IPS-NIHi11 (cell line): ENCODE data around the gene BCL6.
"Not testable (repeated sequence)": the region's sequence is repeated elsewhere in the genome, so short reads cannot be mapped to it uniquely, and the experiment has no call there.

Source experiments
- DNase-seq: peaks from one replicate; pipeline ENCODE4 v3.0.0; 2012; ENCODE audit warnings: mixed read lengths, low spot score

Gene BCL6

GRCh38 chr3:187713504-187713903 is 31.8 kb downstream of the BCL6 start:
- no peak for DNase-seq

GRCh38 chr3:187709155-187709554 is 36.1 kb downstream of the BCL6 start:
- DNase-seq: peak; percentile 53

DNA sequence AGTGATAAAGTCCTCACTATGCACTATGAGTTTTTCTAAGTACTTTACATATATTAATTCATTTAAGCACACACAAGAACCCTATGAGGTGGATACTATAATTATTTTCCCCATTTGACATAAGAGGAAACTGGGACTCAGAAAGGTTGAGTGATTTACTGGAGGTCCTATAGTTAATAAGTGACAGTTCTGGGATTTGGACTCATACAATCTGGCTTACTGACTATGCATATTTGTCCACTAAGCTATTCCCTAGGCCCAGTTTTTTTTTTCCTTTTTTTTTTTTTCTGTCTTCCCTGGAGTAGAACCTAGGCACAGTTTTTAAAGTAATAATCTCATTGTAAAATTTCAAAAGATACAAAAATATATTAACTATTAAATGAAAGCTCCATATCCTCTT is 36.6 kb downstream of the BCL6 start:
- no peak for DNase-seq

- no peak for DNase-seq
Observed at GRCh38 chr3:187706971-187707370, 38.3 kb downstream of the BCL6 start.

GRCh38 chr3:187705164-187705563 is 40.1 kb downstream of the BCL6 start:
- no peak for DNase-seq

GRCh38 chr3:187702507-187703033 is 42.7 kb downstream of the BCL6 start, which contains the start of gene RTP2:
Gene RTP2 (minus strand): TSS chr3:187702557. CDS start chr3:187702128, 429 bp downstream.
- DNase-seq: no peak

- no peak for DNase-seq
Observed at GRCh38 chr3:187700249-187700648, 45.0 kb downstream of the BCL6 start.

- no peak for DNase-seq
Observed at GRCh38 chr3:187698499-187699399, 46.5 kb downstream of the BCL6 start.

- DNase-seq: no peak
Observed at GRCh38 chr3:187696021-187696420, 49.2 kb downstream of the BCL6 start.

GRCh38 chr3:187695449-187695848 is 49.8 kb downstream of the BCL6 start:
- DNase-seq: no peak

GRCh38 chr3:187694801-187695200 is 50.5 kb downstream of the BCL6 start:
- no peak for DNase-seq

DNA sequence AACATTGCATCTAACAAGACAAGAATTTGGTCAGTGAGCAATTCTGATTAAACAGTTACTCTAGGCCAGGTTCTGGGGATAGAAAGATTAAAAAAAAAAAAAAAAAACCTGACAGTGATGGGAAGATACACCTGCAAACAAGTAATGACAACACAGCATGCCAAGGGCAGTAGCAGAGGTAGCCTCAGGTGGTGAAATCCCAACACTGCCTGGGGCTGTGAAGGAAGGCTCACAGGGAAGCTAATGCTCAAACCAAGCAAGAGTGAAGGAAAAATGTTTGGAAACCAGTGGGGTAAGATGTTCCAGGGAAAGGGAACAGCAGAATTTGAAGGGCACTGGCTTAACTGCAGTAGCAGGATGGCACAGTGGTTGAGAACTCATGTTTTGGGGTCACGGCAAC is 51.8 kb downstream of the BCL6 start:
- no peak for DNase-seq

GRCh38 chr3:187689984-187690383 is 55.3 kb downstream of the BCL6 start:
- no peak for DNase-seq

DNA sequence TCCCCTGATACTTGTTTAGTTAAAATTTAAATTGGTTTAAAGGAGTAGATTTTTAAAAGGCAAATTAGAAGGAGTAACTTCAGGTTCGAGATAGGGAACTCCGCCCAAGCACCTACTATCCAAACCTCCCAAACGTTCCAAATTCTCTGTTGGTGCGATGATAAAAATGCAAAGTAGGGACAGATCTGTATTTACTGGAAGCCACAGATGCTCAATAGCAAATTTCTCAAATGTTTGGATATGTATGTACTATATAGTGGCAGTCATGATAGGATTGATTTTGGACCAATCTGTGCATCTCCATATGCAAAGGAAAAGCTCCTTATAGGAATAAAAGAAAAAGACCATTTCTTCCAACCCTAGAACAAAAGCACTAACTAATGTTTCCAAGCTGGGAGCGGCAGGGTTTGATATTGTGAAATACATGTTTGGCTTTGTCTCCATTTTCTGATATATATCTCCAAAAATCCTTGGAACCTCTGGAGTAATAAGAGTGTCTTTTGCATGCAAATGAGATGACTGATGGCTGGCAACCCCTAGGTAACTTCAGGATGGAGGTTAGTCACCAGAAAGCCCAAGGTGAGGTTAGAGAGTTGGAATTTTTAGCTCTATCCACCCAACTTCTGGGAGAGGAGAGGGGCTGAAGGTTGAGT is 58.5 kb downstream of the BCL6 start:
- DNase-seq: no peak

- DNase-seq: no peak
Observed at GRCh38 chr3:187685948-187686347, 59.3 kb downstream of the BCL6 start.

DNA sequence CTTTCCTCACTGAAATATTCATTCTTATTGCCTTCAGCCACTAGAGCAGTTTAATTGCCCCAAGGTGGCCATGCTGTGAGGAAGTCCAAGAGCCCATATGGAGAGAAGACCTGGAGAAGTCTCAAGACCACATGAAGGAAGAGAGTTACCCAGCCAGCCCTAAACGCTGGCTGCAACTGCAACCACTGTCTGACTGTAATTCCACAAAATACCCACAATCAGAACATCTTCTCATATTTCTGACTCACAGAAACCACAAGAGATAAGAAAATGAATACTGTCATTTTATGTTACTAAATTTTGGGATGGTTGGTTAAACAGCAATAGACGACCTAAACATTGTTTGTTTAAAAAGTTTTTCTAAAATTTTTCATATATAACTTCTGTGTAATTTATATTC is 60.4 kb downstream of the BCL6 start:
- DNase-seq: no peak

DNA sequence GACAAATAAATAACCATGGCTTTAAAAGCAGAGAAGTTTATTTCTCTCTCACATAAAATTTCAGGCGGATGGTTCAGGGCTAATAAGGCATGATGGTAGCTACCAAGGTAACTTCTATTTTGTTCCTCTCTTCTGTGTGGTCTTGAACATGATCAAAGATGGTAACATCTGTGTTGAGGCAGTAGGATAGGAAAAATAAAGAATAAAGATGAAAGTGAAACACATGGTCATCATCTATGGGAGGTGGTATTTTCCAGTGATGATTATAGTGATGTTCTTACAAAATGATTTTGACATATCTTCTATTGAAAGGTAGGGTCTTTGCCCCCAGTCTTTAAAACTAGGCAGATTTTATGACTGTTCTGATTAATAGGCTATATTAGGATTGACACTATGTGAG is 60.8 kb downstream of the BCL6 start:
- DNase-seq: no peak

GRCh38 chr3:187681756-187682155 is 63.5 kb downstream of the BCL6 start:
- DNase-seq: not testable (repeated sequence)

DNA sequence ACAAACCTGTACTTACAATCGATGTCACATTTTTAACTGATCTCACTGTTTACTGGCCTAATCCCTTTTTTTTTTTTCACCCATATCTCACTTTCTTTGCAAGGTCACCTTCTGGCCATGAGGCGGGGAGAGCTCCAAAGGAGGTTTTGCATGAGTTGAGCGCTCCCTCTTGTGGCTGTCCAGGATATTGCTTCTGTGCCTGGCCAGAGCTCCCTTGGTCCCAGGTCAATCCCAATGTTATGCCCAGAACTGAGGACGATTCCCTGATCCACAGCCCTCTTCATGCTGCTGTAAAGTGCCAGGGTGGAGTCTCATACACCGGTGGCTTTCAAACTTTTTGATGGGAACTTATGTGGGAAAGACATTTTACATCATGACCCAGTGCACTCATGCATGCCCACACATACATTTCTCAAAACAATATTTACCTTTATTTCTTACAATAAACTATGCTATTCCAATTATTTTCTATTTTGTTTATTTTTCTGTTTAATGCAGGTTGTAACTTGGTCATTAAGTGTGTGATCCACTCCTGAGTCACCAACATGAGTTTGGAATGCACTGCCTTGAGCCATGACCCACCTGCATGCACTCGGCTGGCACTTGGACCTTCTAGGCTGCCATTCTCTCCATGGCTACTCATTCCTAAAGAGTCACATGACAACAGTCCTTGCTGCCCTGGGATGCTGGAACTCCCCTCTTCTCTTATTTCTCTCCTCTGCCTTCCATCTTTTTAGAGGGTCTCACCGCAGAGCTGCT is 65.5 kb downstream of the BCL6 start:
- DNase-seq: peak; percentile 89

GRCh38 chr3:187678726-187679268 is 66.5 kb downstream of the BCL6 start:
- DNase-seq: peak; percentile 62

- no peak for DNase-seq
Observed at GRCh38 chr3:187677604-187678003, 67.7 kb downstream of the BCL6 start.

DNA sequence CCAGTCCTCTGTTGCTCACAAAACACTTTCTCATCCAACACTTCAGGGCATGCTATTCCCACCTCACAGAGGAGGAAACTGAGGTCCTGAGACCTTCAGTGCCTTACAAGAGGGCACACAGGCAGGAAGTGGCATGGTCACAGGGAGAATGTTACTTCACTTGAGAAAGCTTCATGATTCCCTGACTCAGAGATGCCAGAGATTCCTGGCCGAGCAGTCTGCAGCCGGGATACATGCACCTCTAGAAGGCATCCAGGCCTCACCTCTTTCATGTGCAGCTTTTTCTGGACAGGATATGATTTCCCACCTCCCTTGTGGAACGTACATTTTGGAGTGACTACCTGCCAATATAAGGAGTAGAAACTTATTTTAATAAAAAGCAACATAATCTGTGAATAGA is 72.3 kb downstream of the BCL6 start:
- no peak for DNase-seq
